Glutamatergic neuron (in vitro differentiated cells): ENCODE data around the gene PRKRIP1. TPM values are rescaled to one million over a fixed set of nuclear protein-coding genes. Genes with fewer than 3 reads are reported as not detected.

ENCODE experiments used
- DNase-seq: peaks from one replicate; pipeline ENCODE4 v3.0.0; 2022
- H3K27ac Mint-ChIP-seq: one replicate; pipeline ENCODE4 v1.8.0; 2020; ENCODE audit warnings: mild to moderate bottlenecking, mixed read lengths, inconsistent platforms; ENCODE audit not compliant: unreplicated experiment
- H3K27me3 Mint-ChIP-seq: one replicate; pipeline ENCODE4 v1.8.0; 2020; ENCODE audit warnings: mild to moderate bottlenecking, moderate library complexity, mixed read lengths, inconsistent platforms; ENCODE audit not compliant: unreplicated experiment
- H3K36me3 Mint-ChIP-seq: one replicate; pipeline ENCODE4 v1.8.0; 2020; ENCODE audit warnings: mild to moderate bottlenecking, mixed read lengths, inconsistent platforms; ENCODE audit not compliant: unreplicated experiment
- H3K4me1 Mint-ChIP-seq: one replicate; pipeline ENCODE4 v1.8.0; 2020; ENCODE audit warnings: mild to moderate bottlenecking, low read depth, mixed read lengths, inconsistent platforms; ENCODE audit not compliant: unreplicated experiment
- H3K4me3 Mint-ChIP-seq: one replicate; pipeline ENCODE4 v1.8.0; 2020; ENCODE audit warnings: mild to moderate bottlenecking, mixed read lengths, inconsistent platforms; ENCODE audit not compliant: unreplicated experiment
- H3K9me3 Mint-ChIP-seq: one replicate; pipeline ENCODE4 v1.8.0; 2020; ENCODE audit warnings: mild to moderate bottlenecking, moderate library complexity, mixed read lengths, inconsistent platforms; ENCODE audit not compliant: unreplicated experiment
- CTCF ChIP-seq: fragments of 200-600 bp; sonication (generic); IDR thresholded peaks from one replicate; pipeline ENCODE4 v1.5.0; 2021; ENCODE audit not compliant: partially characterized antibody, unreplicated experiment
- total RNA-seq: library from RNA; stranded (reverse); fragmentation: NEBNext Ultra II Directional; extraction: Animal tissue kit (Norgen Biotek cat#: 25700); gene quantifications from one replicate; pipeline ENCODE4 v1.2.1, GENCODE V29; 2021; ENCODE audit not compliant: unreplicated experiment

PRKRIP1 gene
- total RNA-seq, 1 donor from 2014 or later: 31.0 TPM

- Mint-ChIP-seq H3K27ac (no peak overlapping the region), H3K9me3 (peaks cover 5% of the 10 kb centered on the region), H3K27me3 (peaks cover 5% of the 10 kb centered on the region), H3K36me3 (no peaks in the 10 kb centered on the region), H3K4me3 (no peak overlapping the region), H3K4me1 (peaks cover 5% of the 10 kb centered on the region)
- peak; percentile 90 for TF ChIP-seq CTCF
- peak; percentile 92 for DNase-seq
Measured at GRCh38 chr7:102390697-102391484, 5.3 kb upstream of the PRKRIP1 start.

- Mint-ChIP-seq H3K9me3 (peaks cover 9% of the 10 kb centered on the region), H3K36me3 (no peaks in the 10 kb centered on the region), H3K27ac (no peak overlapping the region), H3K4me3 (no peak overlapping the region), H3K4me1 (peaks cover 5% of the 10 kb centered on the region), H3K27me3 (peaks cover 15% of the 10 kb centered on the region)
- DNase-seq: no peak
- TF ChIP-seq CTCF: no peak
Measured at GRCh38 chr7:102392330-102392729, 3.8 kb upstream of the PRKRIP1 start.

DNA sequence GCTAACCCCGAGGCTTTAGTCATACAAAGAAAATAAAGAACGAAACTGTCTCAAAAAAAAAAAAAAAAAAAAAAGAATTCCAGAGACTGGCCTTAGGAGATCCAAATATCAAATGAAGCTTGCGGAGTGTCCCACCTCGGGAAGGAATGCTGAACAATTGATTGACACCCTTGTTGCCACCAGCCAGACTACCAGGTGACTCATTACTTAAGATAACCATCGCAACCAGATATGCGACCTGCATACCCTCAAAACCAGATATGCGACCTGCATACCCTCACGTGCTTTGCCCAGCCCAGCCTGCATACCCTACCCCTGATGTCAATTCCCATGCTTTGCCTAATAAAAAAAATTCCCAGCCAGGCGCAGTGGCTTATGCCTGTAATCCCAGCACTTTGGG is 2.7 kb upstream of the PRKRIP1 start:
- Mint-ChIP-seq H3K9me3 (peaks cover 9% of the 10 kb centered on the region), H3K4me3 (no peak overlapping the region), H3K27me3 (peaks cover 15% of the 10 kb centered on the region), H3K36me3 (no peaks in the 10 kb centered on the region), H3K4me1 (peaks cover 5% of the 10 kb centered on the region), H3K27ac (no peak overlapping the region)
- DNase-seq: no peak
- TF ChIP-seq CTCF: no peak

DNA sequence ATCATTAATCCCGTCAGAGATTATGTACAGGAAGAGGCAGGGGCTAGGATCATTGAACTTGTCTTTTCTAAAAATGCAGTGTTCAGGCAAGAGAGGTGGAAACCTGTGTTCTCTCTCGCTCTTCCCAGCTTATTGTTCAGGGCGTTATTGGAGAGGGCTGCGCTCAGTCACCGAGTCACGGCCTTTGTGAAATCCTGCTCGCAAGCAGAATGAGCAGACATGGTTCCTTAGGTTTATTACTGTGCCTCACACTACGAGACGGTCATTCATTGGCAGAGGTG is 631 bp upstream of the PRKRIP1 start:
- peak overlapping the region; percentile 100 for H3K27ac Mint-ChIP-seq
- peaks cover 9% of the 10 kb centered on the region for H3K9me3 Mint-ChIP-seq
- H3K4me3 Mint-ChIP-seq: peak overlapping the region; percentile 99
- TF ChIP-seq CTCF: no peak
- H3K4me1 Mint-ChIP-seq: peaks cover 5% of the 10 kb centered on the region
- H3K27me3 Mint-ChIP-seq: peaks cover 15% of the 10 kb centered on the region
- no peak for DNase-seq
- no peaks in the 10 kb centered on the region for H3K36me3 Mint-ChIP-seq

- peaks cover 5% of the 10 kb centered on the region for H3K36me3 Mint-ChIP-seq
- peak overlapping the region; percentile 82 for H3K27ac Mint-ChIP-seq
- no peak for TF ChIP-seq CTCF
- H3K27me3 Mint-ChIP-seq: peaks cover 17% of the 10 kb centered on the region
- peaks cover 9% of the 10 kb centered on the region for H3K9me3 Mint-ChIP-seq
- no peak for DNase-seq
- peak overlapping the region; percentile 99 for H3K4me3 Mint-ChIP-seq
- peaks cover 5% of the 10 kb centered on the region for H3K4me1 Mint-ChIP-seq
Measured at GRCh38 chr7:102396710-102397019, 502 bp downstream of the PRKRIP1 start.
